ENCODE data around the gene SPAG6. TPM values are rescaled to one million over a fixed set of nuclear protein-coding genes. Genes with fewer than 3 reads are reported as not detected.
A peak's percentile ranks its signal among the peaks of the same experiment; 100 is the strongest.

SPAG6 gene
- total and polyA plus RNA-seq, 2 of the 4 experiments (the other 2 are of a cell fraction), result not detected

- ATAC-seq (ENCODE audit: low read depth) (no peak), DNase-seq (no peak)
- POLR2A ChIA-PET (ENCODE audit: unreplicated experiment), result no interaction called here
- peak overlapping the region; percentile 99 for H2AFZ ChIP-seq (replicated peaks; ENCODE audit: low read length, poor library complexity)
- in situ Hi-C loops (cut with MboI; ENCODE audit: low sequenced_read_pairs) (loop anchor here (10.0 to 25.0 kb wide), 3 partner anchors 312 to 805 kb away; partner anchors contain the start of gene DNAJC1), intact Hi-C loops (cut with micrococcal nuclease) (loop anchor here (2.0 to 5.0 kb wide), 3 partner anchors 314 to 820 kb away; partner anchors contain the start of genes DNAJC1 and PIP4K2A), dilution Hi-C loops (cut with HindIII; ENCODE audit: low sequenced_read_pairs, unreplicated experiment) (no loop called here)
- TF ChIP-seq, protein P1, sequence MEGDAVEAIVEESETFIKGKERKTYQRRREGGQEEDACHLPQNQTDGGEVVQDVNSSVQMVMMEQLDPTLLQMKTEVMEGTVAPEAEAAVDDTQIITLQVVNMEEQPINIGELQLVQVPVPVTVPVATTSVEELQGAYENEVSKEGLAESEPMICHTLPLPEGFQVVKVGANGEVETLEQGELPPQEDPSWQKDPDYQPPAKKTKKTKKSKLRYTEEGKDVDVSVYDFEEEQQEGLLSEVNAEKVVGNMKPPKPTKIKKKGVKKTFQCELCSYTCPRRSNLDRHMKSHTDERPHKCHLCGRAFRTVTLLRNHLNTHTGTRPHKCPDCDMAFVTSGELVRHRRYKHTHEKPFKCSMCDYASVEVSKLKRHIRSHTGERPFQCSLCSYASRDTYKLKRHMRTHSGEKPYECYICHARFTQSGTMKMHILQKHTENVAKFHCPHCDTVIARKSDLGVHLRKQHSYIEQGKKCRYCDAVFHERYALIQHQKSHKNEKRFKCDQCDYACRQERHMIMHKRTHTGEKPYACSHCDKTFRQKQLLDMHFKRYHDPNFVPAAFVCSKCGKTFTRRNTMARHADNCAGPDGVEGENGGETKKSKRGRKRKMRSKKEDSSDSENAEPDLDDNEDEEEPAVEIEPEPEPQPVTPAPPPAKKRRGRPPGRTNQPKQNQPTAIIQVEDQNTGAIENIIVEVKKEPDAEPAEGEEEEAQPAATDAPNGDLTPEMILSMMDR (conservative IDR thresholded peaks at IDR 0.05; ENCODE audit: low read depth, low read length), result no peak
- TF ChIP-seq CEBPB (IDR thresholded peaks at IDR 0.05; ENCODE audit: low read depth, low read length), result no peak
- TF ChIP-seq SMC3 (IDR thresholded peaks at IDR 0.05; ENCODE audit: low read depth, low read length), result no peak
- TF ChIP-seq BHLHE40 (IDR thresholded peaks at IDR 0.05; ENCODE audit: low read depth, low read length), result no peak
- no peaks in the 10 kb centered on the region for H4K20me1 ChIP-seq (ENCODE audit: insufficient read depth, low read length)
- CTCF ChIA-PET, result interaction anchor here (0.6 kb wide), 1 partner anchor 199 kb away, joined by 3 read pairs; no protein-coding TSS in a partner anchor
- peak overlapping the region; percentile 77 for H3K14ac ChIP-seq (replicated peaks; ENCODE audit: low read depth, low read length)
- H3K9ac ChIP-seq (ENCODE audit: low read depth, low read length), result peak overlapping the region; percentile 81
- peak overlapping the region; percentile 76 for H3K4me3 ChIP-seq (ENCODE audit: insufficient read depth, low read depth, low read length)
- WGBS, 2 experiments (ENCODE audit: extremely low coverage in 2 of 2, insufficient read length in 1 of 2), result no CpG with 5 or more reads among the region's 9 CpGs
- peak overlapping the region; percentile 61; the same call in 1 of the 2 replicates for H4K5ac ChIP-seq (ENCODE audit: low read depth, low read length)
- H2AK5ac ChIP-seq (ENCODE audit: low read depth, low read length), result no peak overlapping the region; the same call in 1 of the 2 replicates
- H2BK15ac ChIP-seq (ENCODE audit: low read depth, low read length), result no peak overlapping the region
- H3K27ac ChIP-seq (ENCODE audit: insufficient read depth, low read length), result peak overlapping the region; percentile 93
- H2BK5ac ChIP-seq (ENCODE audit: low read depth, low read length, poor library complexity, severe bottlenecking), result peak overlapping the region; percentile 67
- peak overlapping the region; percentile 10 for H2AK9ac ChIP-seq (replicated peaks; ENCODE audit: low read depth, low read length, poor library complexity)
- no peaks in the 10 kb centered on the region for H3K4me1 ChIP-seq (ENCODE audit: control insufficient read depth, insufficient read depth, low read length)
- peak overlapping the region; percentile 87; the same call in 1 of the 2 replicates for H3K56ac ChIP-seq (ENCODE audit: extremely low read depth, insufficient read depth, low read length)
- peak overlapping the region; percentile 30; the same call in 1 of the 2 replicates for H3K18ac ChIP-seq (ENCODE audit: low read depth, low read length)
- H2BK20ac ChIP-seq (ENCODE audit: low read depth, low read length), result no peak overlapping the region
- H3K9me1 ChIP-seq (ENCODE audit: insufficient read depth, low read length), result no peaks in the 10 kb centered on the region; the same call in 1 of the 2 replicates
- peaks cover 4% of the 10 kb centered on the region for H3K27me3 ChIP-seq (ENCODE audit: control insufficient read depth, insufficient read depth, low read length)
- no peak overlapping the region for H4K91ac ChIP-seq (ENCODE audit: insufficient read depth, low read depth, low read length)
- H3K9me3 ChIP-seq (ENCODE audit: control insufficient read depth, insufficient read depth, low read length), result 0 out of 2 replicates have a peak, but pooled peaks cover 1% of the 10 kb centered on the region
- peak overlapping the region; percentile 87; the same call in 1 of the 2 replicates for H3K4ac ChIP-seq (ENCODE audit: low read depth, low read length)
- peaks cover 5 to 12% of the 10 kb centered on the region in 2 experiments for H3K79me1 ChIP-seq (ENCODE audit: low read depth in 1 of 2, low read length in 2 of 2)
- no peaks in the 10 kb centered on the region for H3K36me3 ChIP-seq (ENCODE audit: control insufficient read depth, insufficient read depth, low read length)
- peak overlapping the region; percentile 14 to 43; a peak in 2 of 4 replicates for H4K8ac ChIP-seq (ENCODE audit: low read depth in 2 of 2, low read length in 2 of 2)
- no peak overlapping the region for H2BK120ac ChIP-seq (ENCODE audit: low read depth, low read length)
- peak overlapping the region; percentile 96 for H3K4me2 ChIP-seq (ENCODE audit: low read depth, low read length)
- H3K23ac ChIP-seq (ENCODE audit: low read depth, low read length), result peak overlapping the region; percentile 44
- no TSS peak for BruUV-seq (replicated peaks)
Measured at GRCh38 chr10:22317076-22317370, 28.3 kb upstream of the SPAG6 start.
